HepG2 (cell line): Measurements from ENCODE around the gene GGNBP2. TPM values are rescaled to one million over a fixed set of nuclear protein-coding genes. Genes with fewer than 3 reads are reported as not detected.
A peak's percentile ranks its signal among the peaks of the same experiment; 100 is the strongest.

ENCODE experiments used
- AKAP8 ChIP-seq: sonication (generic); formaldehyde crosslinking; IDR thresholded peaks from 2 replicates; pipeline ENCODE4 v1.5.1; 2020; ENCODE audit warnings: mild to moderate bottlenecking, missing genetic modification reagents
- ARNT2 ChIP-seq: sonication (generic); formaldehyde crosslinking; IDR thresholded peaks from 2 replicates; pipeline ENCODE4 v1.8.0; 2022; ENCODE audit warnings: mild to moderate bottlenecking, low read depth, missing genetic modification reagents, moderate library complexity
- ELF4 ChIP-seq: sonication (generic); formaldehyde crosslinking; IDR thresholded peaks from 2 replicates; pipeline ENCODE4 v1.5.0; 2020; ENCODE audit warnings: missing genetic modification reagents, mild to moderate bottlenecking, moderate library complexity, borderline replicate concordance
- HOXA5 ChIP-seq: sonication (generic); formaldehyde crosslinking; IDR thresholded peaks from 2 replicates; pipeline ENCODE4 v1.4.0; 2020; ENCODE audit warnings: missing genetic modification reagents
- JUNB ChIP-seq: sonication (generic); formaldehyde crosslinking; IDR thresholded peaks from 2 replicates; pipeline ENCODE4 v1.8.0; 2022; ENCODE audit warnings: missing genetic modification reagents, mild to moderate bottlenecking, borderline replicate concordance
- RFXANK ChIP-seq: IDR thresholded peaks from 2 replicates; pipeline ENCODE4 v1.6.1; 2016
- SOX13 ChIP-seq, 3 experiments: fragments of 450-650 bp in 1 of 3; sonication (generic) in 1 of 3; formaldehyde crosslinking in 1 of 3; IDR thresholded peaks in 2 of 3; conservative IDR thresholded peaks in 1 of 3; 2 replicates each; pipeline versions ENCODE4 v1.5.0 to v1.6.1; 2016 to 2020; ENCODE audit warnings: antibody characterized with exemption in 1 of 3, mild to moderate bottlenecking in 1 of 3, missing compliant biosample characterization in 1 of 3, missing genetic modification reagents in 1 of 3, moderate library complexity in 1 of 3
- ZNF564 ChIP-seq: sonication (generic); formaldehyde crosslinking; IDR thresholded peaks from 2 replicates; pipeline ENCODE4 v1.8.1; 2023; ENCODE audit warnings: mild to moderate bottlenecking, missing genetic modification reagents
- ZNF629 ChIP-seq: sonication (generic); formaldehyde crosslinking; conservative IDR thresholded peaks from 2 replicates; pipeline ENCODE4 v1.5.0; 2020; ENCODE audit warnings: missing genetic modification reagents
- ZNF724P ChIP-seq: sonication (generic); formaldehyde crosslinking; IDR thresholded peaks from 2 replicates; pipeline ENCODE4 v1.8.0; 2022; ENCODE audit warnings: missing genetic modification reagents, borderline replicate concordance
- ZNF879 ChIP-seq: sonication (generic); formaldehyde crosslinking; IDR thresholded peaks from 2 replicates; pipeline ENCODE4 v1.8.1; 2023; ENCODE audit warnings: missing genetic modification reagents
- polyA plus RNA-seq, 8 experiments: library from polyadenylated mRNA; depleted of rRNA in 3 of 8; stranded (reverse) in 7 of 8; unstranded in 1 of 8; fragments of >200 nt; fragmentation: Illumina TruSeq in 4 of 8; extraction: Trizol in 4 of 8; gene quantifications; 2 replicates each; pipeline versions ENCODE4 v1.2.1 to v1.2.3, GENCODE V29; 2011 to 2016; ENCODE audit warnings: low read depth in 4 of 8, missing spikeins in 1 of 8, mixed read lengths in 1 of 8; ENCODE audit not compliant: insufficient read depth in 1 of 8
- total RNA-seq, 5 experiments: library from RNA; depleted of rRNA; stranded (reverse); fragments of >200 nt; fragmentation: Illumina TruSeq; extraction: Trizol; gene quantifications; 2 replicates each; pipeline ENCODE4 v1.2.3, GENCODE V29; 2016; ENCODE audit warnings: low read depth in 1 of 5
- TF ChIP-seq, protein P1 (sequence below): sonication (generic); formaldehyde crosslinking; IDR thresholded peaks from 2 replicates; pipeline ENCODE4 v1.5.0; 2020; ENCODE audit warnings: missing genetic modification reagents, mild to moderate bottlenecking, borderline replicate concordance
- TF ChIP-seq, protein P2 (sequence below): sonication (generic); formaldehyde crosslinking; IDR thresholded peaks from 2 replicates; pipeline ENCODE4 v1.8.1; 2023; ENCODE audit warnings: mild to moderate bottlenecking, missing genetic modification reagents
- TF ChIP-seq, protein P3 (sequence below): sonication (generic); formaldehyde crosslinking; IDR thresholded peaks from 2 replicates; pipeline ENCODE4 v1.4.0; 2020; ENCODE audit warnings: missing genetic modification reagents
- TF ChIP-seq, protein P4 (sequence below): sonication (generic); formaldehyde crosslinking; IDR thresholded peaks from 2 replicates; pipeline ENCODE4 v1.5.0; 2020; ENCODE audit warnings: missing genetic modification reagents
- TF ChIP-seq, protein P5 (sequence below): sonication (generic); formaldehyde crosslinking; IDR thresholded peaks from 2 replicates; pipeline ENCODE4 v1.4.0; 2020; ENCODE audit warnings: missing genetic modification reagents, low read depth, mild to moderate bottlenecking, borderline replicate concordance
- TF ChIP-seq, protein P6 (sequence below): IDR thresholded peaks from 2 replicates; pipeline ENCODE4 v1.6.1; 2012; ENCODE audit warnings: low read length, improper control_type of control experiment

GGNBP2 gene
- total and polyA plus RNA-seq, 2 of the 13 experiments (the other 11 are each of a cell fraction or from before 2014, with no cell fraction given): 53.3 to 84.2 TPM

DNA sequence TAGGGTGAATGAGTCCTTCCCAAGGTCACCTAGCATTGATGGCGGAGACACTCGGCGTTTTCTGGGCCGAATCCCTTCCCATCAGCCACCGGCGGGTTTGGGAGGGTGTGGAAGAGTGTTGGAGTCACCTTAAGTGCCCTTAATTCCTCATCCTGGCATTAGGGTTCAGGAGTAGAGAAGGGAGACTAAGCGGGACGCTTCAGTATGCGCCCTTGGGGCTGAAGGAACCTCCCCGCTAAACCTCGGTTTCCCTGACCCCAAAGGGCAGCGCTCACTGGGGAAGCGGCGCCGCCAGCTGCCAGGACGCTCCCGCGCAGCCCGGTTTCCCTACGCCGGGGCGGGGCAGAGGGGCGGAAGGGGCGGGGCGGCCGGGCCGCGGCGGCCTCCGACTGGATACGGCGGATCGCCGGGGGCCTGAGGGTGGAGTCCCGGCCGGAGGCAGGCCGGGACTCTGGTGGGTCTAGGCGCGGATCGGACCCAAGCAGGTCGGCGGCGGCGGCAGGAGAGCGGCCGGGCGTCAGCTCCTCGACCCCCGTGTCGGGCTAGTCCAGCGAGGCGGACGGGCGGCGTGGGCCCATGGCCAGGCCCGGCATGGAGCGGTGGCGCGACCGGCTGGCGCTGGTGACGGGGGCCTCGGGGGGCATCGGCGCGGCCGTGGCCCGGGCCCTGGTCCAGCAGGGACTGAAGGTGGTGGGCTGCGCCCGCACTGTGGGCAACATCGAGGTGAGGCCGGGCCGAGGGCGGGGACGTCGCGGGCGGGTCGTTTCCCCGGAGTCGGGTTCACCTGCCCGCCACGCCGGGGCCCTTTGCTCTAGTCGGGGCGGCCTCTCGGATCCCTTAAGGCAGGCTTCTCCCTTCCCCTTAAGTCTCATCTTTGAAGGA lies 47.0 kb downstream of the GGNBP2 start, which contains the start of gene DHRS11 (continued):
- TF ChIP-seq AKAP8 (CRISPR knock-in tag) (no peak), RFXANK (CRISPR knock-in tag) (no peak), JUNB (CRISPR knock-in tag) (no peak), HOXA5 (CRISPR knock-in tag) (no peak), ZNF564 (CRISPR knock-in tag) (no peak), ZNF724P (no peak), SOX13 (IDR thresholded peaks at IDR 0.05) (no peak), SOX13 (CRISPR knock-in tag; conservative IDR thresholded peaks at IDR 0.05 in 1 of 2, IDR thresholded peaks at IDR 0.05 in 1 of 2) (no peak), ELF4 (CRISPR knock-in tag) (no peak), ARNT2 (CRISPR knock-in tag) (peak; percentile 33), ZNF629 (CRISPR knock-in tag) (no peak), ZNF879 (no peak)
- TF ChIP-seq, protein P1, sequence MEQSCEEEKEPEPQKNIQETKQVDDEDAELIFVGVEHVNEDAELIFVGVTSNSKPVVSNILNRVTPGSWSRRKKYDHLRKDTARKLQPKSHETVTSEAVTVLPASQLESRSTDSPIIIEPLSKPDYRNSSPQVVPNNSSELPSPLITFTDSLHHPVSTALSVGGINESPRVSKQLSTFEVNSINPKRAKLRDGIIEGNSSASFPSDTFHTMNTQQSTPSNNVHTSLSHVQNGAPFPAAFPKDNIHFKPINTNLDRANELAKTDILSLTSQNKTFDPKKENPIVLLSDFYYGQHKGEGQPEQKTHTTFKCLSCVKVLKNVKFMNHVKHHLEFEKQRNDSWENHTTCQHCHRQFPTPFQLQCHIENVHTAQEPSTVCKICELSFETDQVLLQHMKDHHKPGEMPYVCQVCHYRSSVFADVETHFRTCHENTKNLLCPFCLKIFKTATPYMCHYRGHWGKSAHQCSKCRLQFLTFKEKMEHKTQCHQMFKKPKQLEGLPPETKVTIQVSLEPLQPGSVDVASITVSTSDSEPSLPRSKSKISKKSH (CRISPR knock-in tag): no peak
- TF ChIP-seq, protein P2, sequence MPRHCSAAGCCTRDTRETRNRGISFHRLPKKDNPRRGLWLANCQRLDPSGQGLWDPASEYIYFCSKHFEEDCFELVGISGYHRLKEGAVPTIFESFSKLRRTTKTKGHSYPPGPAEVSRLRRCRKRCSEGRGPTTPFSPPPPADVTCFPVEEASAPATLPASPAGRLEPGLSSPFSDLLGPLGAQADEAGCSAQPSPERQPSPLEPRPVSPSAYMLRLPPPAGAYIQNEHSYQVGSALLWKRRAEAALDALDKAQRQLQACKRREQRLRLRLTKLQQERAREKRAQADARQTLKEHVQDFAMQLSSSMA (CRISPR knock-in tag): peak; percentile 72; the same call in 1 of the 2 replicates
- TF ChIP-seq, protein P3, sequence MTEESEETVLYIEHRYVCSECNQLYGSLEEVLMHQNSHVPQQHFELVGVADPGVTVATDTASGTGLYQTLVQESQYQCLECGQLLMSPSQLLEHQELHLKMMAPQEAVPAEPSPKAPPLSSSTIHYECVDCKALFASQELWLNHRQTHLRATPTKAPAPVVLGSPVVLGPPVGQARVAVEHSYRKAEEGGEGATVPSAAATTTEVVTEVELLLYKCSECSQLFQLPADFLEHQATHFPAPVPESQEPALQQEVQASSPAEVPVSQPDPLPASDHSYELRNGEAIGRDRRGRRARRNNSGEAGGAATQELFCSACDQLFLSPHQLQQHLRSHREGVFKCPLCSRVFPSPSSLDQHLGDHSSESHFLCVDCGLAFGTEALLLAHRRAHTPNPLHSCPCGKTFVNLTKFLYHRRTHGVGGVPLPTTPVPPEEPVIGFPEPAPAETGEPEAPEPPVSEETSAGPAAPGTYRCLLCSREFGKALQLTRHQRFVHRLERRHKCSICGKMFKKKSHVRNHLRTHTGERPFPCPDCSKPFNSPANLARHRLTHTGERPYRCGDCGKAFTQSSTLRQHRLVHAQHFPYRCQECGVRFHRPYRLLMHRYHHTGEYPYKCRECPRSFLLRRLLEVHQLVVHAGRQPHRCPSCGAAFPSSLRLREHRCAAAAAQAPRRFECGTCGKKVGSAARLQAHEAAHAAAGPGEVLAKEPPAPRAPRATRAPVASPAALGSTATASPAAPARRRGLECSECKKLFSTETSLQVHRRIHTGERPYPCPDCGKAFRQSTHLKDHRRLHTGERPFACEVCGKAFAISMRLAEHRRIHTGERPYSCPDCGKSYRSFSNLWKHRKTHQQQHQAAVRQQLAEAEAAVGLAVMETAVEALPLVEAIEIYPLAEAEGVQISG (CRISPR knock-in tag): peak; percentile 56
- TF ChIP-seq, protein P4, sequence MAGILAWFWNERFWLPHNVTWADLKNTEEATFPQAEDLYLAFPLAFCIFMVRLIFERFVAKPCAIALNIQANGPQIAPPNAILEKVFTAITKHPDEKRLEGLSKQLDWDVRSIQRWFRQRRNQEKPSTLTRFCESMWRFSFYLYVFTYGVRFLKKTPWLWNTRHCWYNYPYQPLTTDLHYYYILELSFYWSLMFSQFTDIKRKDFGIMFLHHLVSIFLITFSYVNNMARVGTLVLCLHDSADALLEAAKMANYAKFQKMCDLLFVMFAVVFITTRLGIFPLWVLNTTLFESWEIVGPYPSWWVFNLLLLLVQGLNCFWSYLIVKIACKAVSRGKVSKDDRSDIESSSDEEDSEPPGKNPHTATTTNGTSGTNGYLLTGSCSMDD: no peak
- TF ChIP-seq, protein P5, sequence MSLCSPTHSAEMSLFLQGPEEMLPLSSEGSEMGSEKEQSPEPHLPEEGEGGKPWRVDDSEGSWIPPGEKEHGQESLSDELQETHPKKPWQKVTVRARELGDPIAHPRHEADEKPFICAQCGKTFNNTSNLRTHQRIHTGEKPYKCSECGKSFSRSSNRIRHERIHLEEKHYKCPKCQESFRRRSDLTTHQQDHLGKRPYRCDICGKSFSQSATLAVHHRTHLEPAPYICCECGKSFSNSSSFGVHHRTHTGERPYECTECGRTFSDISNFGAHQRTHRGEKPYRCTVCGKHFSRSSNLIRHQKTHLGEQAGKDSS: no peak; the same call in 1 of the 2 replicates
- TF ChIP-seq, protein P6, sequence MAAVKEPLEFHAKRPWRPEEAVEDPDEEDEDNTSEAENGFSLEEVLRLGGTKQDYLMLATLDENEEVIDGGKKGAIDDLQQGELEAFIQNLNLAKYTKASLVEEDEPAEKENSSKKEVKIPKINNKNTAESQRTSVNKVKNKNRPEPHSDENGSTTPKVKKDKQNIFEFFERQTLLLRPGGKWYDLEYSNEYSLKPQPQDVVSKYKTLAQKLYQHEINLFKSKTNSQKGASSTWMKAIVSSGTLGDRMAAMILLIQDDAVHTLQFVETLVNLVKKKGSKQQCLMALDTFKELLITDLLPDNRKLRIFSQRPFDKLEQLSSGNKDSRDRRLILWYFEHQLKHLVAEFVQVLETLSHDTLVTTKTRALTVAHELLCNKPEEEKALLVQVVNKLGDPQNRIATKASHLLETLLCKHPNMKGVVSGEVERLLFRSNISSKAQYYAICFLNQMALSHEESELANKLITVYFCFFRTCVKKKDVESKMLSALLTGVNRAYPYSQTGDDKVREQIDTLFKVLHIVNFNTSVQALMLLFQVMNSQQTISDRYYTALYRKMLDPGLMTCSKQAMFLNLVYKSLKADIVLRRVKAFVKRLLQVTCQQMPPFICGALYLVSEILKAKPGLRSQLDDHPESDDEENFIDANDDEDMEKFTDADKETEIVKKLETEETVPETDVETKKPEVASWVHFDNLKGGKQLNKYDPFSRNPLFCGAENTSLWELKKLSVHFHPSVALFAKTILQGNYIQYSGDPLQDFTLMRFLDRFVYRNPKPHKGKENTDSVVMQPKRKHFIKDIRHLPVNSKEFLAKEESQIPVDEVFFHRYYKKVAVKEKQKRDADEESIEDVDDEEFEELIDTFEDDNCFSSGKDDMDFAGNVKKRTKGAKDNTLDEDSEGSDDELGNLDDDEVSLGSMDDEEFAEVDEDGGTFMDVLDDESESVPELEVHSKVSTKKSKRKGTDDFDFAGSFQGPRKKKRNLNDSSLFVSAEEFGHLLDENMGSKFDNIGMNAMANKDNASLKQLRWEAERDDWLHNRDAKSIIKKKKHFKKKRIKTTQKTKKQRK: no peak
